HepG2 (cell line): ENCODE data around the gene FMNL2. TPM values are rescaled to one million over a fixed set of nuclear protein-coding genes. Genes with fewer than 3 reads are reported as not detected.

Experiments used
- ATAC-seq: fragments of 200-7000 bp; cut with Tn5 transposase; 3 replicates; pipeline ENCODE4 v1.9.1; 2020; ENCODE audit warnings: mild to moderate bottlenecking, moderate library complexity
- BruUV-seq: library from RNA; stranded (reverse); fragments of 400-500 nt; replicated peaks from 2 replicates; lab custom pipeline; 2021; lab: Mats Ljungman, UMichigan
- CTCF ChIA-PET: fragments of 300-600 bp; formaldehyde crosslinking; extraction: SDS; loops from one replicate; lab custom pipeline; 2021; ENCODE audit warnings: low total read pairs, inconsistent platforms, low intra/inter-chr PET ratio; lab: Yijun Ruan, JAX
- POLR2A ChIA-PET: fragments of 350-600 bp; sonication (Branson Sonifier 250); formaldehyde crosslinking; loops from one replicate; lab custom pipeline; 2020; ENCODE audit warnings: antibody characterized with exemption, inconsistent platforms; lab: Yijun Ruan, JAX
- DNase-seq: peaks from one replicate; pipeline ENCODE4 v3.0.0-alpha.2; 2015; ENCODE audit warnings: low spot score
- FAIRE-seq: peaks from 3 replicates; lab custom pipeline; 2011; peaks lifted over from hg19 to GRCh38; lab: Jason Lieb, UNC
- H2AFZ ChIP-seq: one replicate; pipeline ENCODE4 v1.6.1; 2011; ENCODE audit warnings: low read length, inconsistent platforms
- H3K27ac ChIP-seq: fragments of 300-600 bp; 3 replicates; pipeline ENCODE4 v1.8.0; 2011; ENCODE audit warnings: mixed run types, mild to moderate bottlenecking, mixed read lengths, low read length, inconsistent platforms; ENCODE audit not compliant: insufficient read depth; ENCODE audit errors: extremely low read length
- H3K27me3 ChIP-seq, 2 experiments: fragments of 200-600 bp in 1 of 2; 2 replicates in 1 of 2; 3 replicates in 1 of 2; pipeline versions ENCODE4 v1.6.0 to v1.8.0; 2011; ENCODE audit warnings: low read length in 2 of 2, mild to moderate bottlenecking in 2 of 2, moderate library complexity in 2 of 2, inconsistent platforms in 1 of 2; ENCODE audit not compliant: insufficient read depth in 2 of 2, control insufficient read depth in 1 of 2
- H3K36me3 ChIP-seq, 2 experiments: fragments of 200-600 bp in 1 of 2; replicated peaks in 1 of 2; 2 replicates in 1 of 2; 3 replicates in 1 of 2; pipeline versions ENCODE4 v1.5.1 to v1.8.0; 2011; ENCODE audit warnings: low read length in 2 of 2, inconsistent platforms in 1 of 2; ENCODE audit not compliant: insufficient read depth in 2 of 2, control insufficient read depth in 1 of 2
- H3K4me1 ChIP-seq: 2 replicates; pipeline ENCODE4 v1.5.1; 2012; ENCODE audit warnings: low read length, inconsistent platforms; ENCODE audit not compliant: insufficient read depth
- H3K4me2 ChIP-seq: 2 replicates; pipeline ENCODE4 v1.6.0; 2011; ENCODE audit warnings: low read depth, low read length, inconsistent platforms
- H3K4me3 ChIP-seq, 3 experiments: fragments of 200-600 bp in 1 of 3; sonication (generic), shearing (Covaris generic) in 1 of 3; replicated peaks in 1 of 3; 2 replicates each; pipeline ENCODE4 v1.5.1; 2011 to 2016; ENCODE audit warnings: low read length in 3 of 3, inconsistent platforms in 2 of 3, low read depth in 2 of 3, mild to moderate bottlenecking in 2 of 3, control low read depth in 1 of 3, mixed read lengths in 1 of 3; ENCODE audit not compliant: insufficient read depth in 1 of 3
- H3K79me2 ChIP-seq: one replicate; pipeline ENCODE4 v1.6.1; 2011; ENCODE audit warnings: low read length, inconsistent platforms; ENCODE audit not compliant: insufficient read depth
- H3K9ac ChIP-seq: 2 replicates; pipeline ENCODE4 v1.6.0; 2011; ENCODE audit warnings: mild to moderate bottlenecking, low read depth, low read length, inconsistent platforms; ENCODE audit not compliant: insufficient read depth
- H3K9me3 ChIP-seq: 2 replicates; pipeline ENCODE4 v1.5.1; 2012; ENCODE audit warnings: mild to moderate bottlenecking, low read length
- H4K20me1 ChIP-seq: 2 replicates; pipeline ENCODE4 v1.6.0; 2011; ENCODE audit warnings: inconsistent platforms, mild to moderate bottlenecking, low read length, moderate library complexity; ENCODE audit not compliant: insufficient read depth
- AGO2 ChIP-seq: fragments of 200-400 bp; formaldehyde crosslinking; optimal IDR thresholded peaks from 2 replicates; pipeline ENCODE3; 2017; ENCODE audit warnings: mild to moderate bottlenecking, low read depth, low read length, moderate library complexity
- CENPX ChIP-seq: sonication (generic); formaldehyde crosslinking; IDR thresholded peaks from 2 replicates; pipeline ENCODE4 v1.9.0; 2021; ENCODE audit warnings: mild to moderate bottlenecking, missing genetic modification reagents, moderate library complexity
- NFIC ChIP-seq: IDR thresholded peaks from 2 replicates; pipeline ENCODE4 v1.6.1; 2012; ENCODE audit warnings: mild to moderate bottlenecking, low read length, inconsistent platforms
- PAF1 ChIP-seq: IDR thresholded peaks from 2 replicates; pipeline ENCODE4 v1.6.1; 2016; ENCODE audit warnings: missing genetic modification reagents, missing compliant biosample characterization
- POLR2AphosphoS2 ChIP-seq: IDR thresholded peaks from 2 replicates; pipeline ENCODE4 v1.6.1; 2011; ENCODE audit warnings: low read depth, low read length, improper control_type of control experiment
- POLR2G ChIP-seq: fragments of 200-400 bp; formaldehyde crosslinking; IDR thresholded peaks from 2 replicates; pipeline ENCODE4 v1.6.1; 2018; ENCODE audit warnings: mild to moderate bottlenecking, low read depth, low read length, moderate library complexity
- RBM22 ChIP-seq: fragments of 200-400 bp; formaldehyde crosslinking; optimal IDR thresholded peaks from 2 replicates; pipeline ENCODE3; 2017; ENCODE audit warnings: mild to moderate bottlenecking, low read length, moderate library complexity
- ZNF772 ChIP-seq: sonication (generic); formaldehyde crosslinking; IDR thresholded peaks from 2 replicates; pipeline ENCODE4 v1.5.0; 2020; ENCODE audit warnings: mild to moderate bottlenecking, missing genetic modification reagents
- ZNF800 ChIP-seq: sonication (generic); formaldehyde crosslinking; IDR thresholded peaks from 2 replicates; pipeline ENCODE4 v1.4.0; 2020; ENCODE audit warnings: missing genetic modification reagents
- WGBS: methylation state at CpG from one replicate; pipeline ENCODE4 v1.1.6; 2017; ENCODE audit warnings: low lambda C conversion rate; 5-methylcytosine and 5-hydroxymethylcytosine counted together
- in situ Hi-C: cut with HindIII; loops from 2 replicates; pipeline ENCODE4 v1.10.0; 2017; ENCODE audit warnings: low pct_unique_long_range_greater_than_20kb; ENCODE audit not compliant: extremely low pct_ligation_motif_present
- intact Hi-C: fragments of 100-400 bp; cut with micrococcal nuclease; formaldehyde crosslinking; loops from one replicate; pipeline ENCODE4 v1.10.0; 2022; ENCODE audit not compliant: unreplicated experiment
- polyA plus RNA-seq, 8 experiments: library from polyadenylated mRNA; depleted of rRNA in 3 of 8; stranded (reverse) in 7 of 8; unstranded in 1 of 8; fragments of >200 nt; fragmentation: Illumina TruSeq in 4 of 8; extraction: Trizol in 4 of 8; gene quantifications; 2 replicates each; pipeline versions ENCODE4 v1.2.1 to v1.2.3, GENCODE V29; 2011 to 2016; ENCODE audit warnings: low read depth in 4 of 8, missing spikeins in 1 of 8, mixed read lengths in 1 of 8; ENCODE audit not compliant: insufficient read depth in 1 of 8
- total RNA-seq, 5 experiments: library from RNA; depleted of rRNA; stranded (reverse); fragments of >200 nt; fragmentation: Illumina TruSeq; extraction: Trizol; gene quantifications; 2 replicates each; pipeline ENCODE4 v1.2.3, GENCODE V29; 2016; ENCODE audit warnings: low read depth in 1 of 5
- TF ChIP-seq, protein P1 (sequence below): sonication (generic); formaldehyde crosslinking; IDR thresholded peaks from 2 replicates; pipeline ENCODE4 v1.4.0; 2020; ENCODE audit warnings: mild to moderate bottlenecking, low read depth, missing genetic modification reagents

Gene FMNL2
- total and polyA plus RNA-seq, 2 of the 13 experiments (the other 11 are each of a cell fraction or from before 2014, with no cell fraction given), result 66.5 to 67.7 TPM

GRCh38 chr2:152650768-152651371 is 315.9 kb downstream of the FMNL2 start:
- POLR2A ChIA-PET, result no interaction called here
- no peak for FAIRE-seq

More at GRCh38 chr2:152650768-152651371, 315.9 kb downstream of the FMNL2 start:
- CTCF ChIA-PET, result no interaction called here
- Histone ChIP-seq H3K79me2 (no peaks in the 10 kb centered on the region), H3K4me3 (no peak overlapping the region), H3K27ac (no peak overlapping the region), H3K4me1 (peaks cover 27% of the 10 kb centered on the region), H3K4me2 (no peak overlapping the region), H3K36me3 (peaks cover 1 to 30% of the 10 kb centered on the region in 2 experiments), H2AFZ (no peak overlapping the region), H3K9me3 (no peaks in the 10 kb centered on the region), H3K27me3 (no peaks in the 10 kb centered on the region), H3K9ac (no peak overlapping the region), H4K20me1 (peaks cover 10% of the 10 kb centered on the region; the same call in 1 of the 2 replicates)
- WGBS, result 98% methylated on average over 6 of the region's 6 CpGs
- intact Hi-C loops, result no loop called here
- no peak for DNase-seq
- BruUV-seq, result no TSS peak
- ATAC-seq, result no peak
- in situ Hi-C loops, result loop anchor here (25.0 kb wide), 1 partner anchor 1189 kb away; no protein-coding TSS in a partner anchor
- TF ChIP-seq ZNF800 (CRISPR knock-in tag) (no peak), NFIC (peak; percentile 27; the same call in 1 of the 2 replicates), POLR2AphosphoS2 (peak; percentile 53; the same call in 1 of the 2 replicates), ZNF772 (no peak), RBM22 (peak; percentile 90), POLR2G (peak; percentile 49; the same call in 1 of the 2 replicates), AGO2 (peak; percentile 54), CENPX (no peak), PAF1 (CRISPR knock-in tag) (peak; percentile 74; the same call in 1 of the 2 replicates)
- TF ChIP-seq, protein P1, sequence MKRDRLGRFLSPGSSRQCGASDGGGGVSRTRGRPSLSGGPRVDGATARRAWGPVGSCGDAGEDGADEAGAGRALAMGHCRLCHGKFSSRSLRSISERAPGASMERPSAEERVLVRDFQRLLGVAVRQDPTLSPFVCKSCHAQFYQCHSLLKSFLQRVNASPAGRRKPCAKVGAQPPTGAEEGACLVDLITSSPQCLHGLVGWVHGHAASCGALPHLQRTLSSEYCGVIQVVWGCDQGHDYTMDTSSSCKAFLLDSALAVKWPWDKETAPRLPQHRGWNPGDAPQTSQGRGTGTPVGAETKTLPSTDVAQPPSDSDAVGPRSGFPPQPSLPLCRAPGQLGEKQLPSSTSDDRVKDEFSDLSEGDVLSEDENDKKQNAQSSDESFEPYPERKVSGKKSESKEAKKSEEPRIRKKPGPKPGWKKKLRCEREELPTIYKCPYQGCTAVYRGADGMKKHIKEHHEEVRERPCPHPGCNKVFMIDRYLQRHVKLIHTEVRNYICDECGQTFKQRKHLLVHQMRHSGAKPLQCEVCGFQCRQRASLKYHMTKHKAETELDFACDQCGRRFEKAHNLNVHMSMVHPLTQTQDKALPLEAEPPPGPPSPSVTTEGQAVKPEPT, result no peak
